ENCODE data around the gene GOT1. TPM values are rescaled to one million over a fixed set of nuclear protein-coding genes. Genes with fewer than 3 reads are reported as not detected.

The GOT1 gene
- total RNA-seq, 1 experiment from 2014 or later: 56.8 TPM

GRCh38 chr10:99457813-99458212, 27.4 kb upstream of the GOT1 start (continued):
- TF ChIP-seq ZBTB43 (CRISPR knock-in tag; IDR thresholded peaks at IDR 0.05) (no peak), ZBTB21 (CRISPR knock-in tag; IDR thresholded peaks at IDR 0.05; ENCODE audit: borderline replicate concordance) (no peak), MXD4 (CRISPR knock-in tag; IDR thresholded peaks at IDR 0.05; ENCODE audit: borderline replicate concordance) (no peak), ATF3 (CRISPR knock-in tag; conservative IDR thresholded peaks at IDR 0.05) (no peak), TP53 (CRISPR knock-in tag; IDR thresholded peaks at IDR 0.05) (no peak)

GRCh38 chr10:99456931-99457288, 26.5 kb upstream of the GOT1 start:
- peaks cover 5% of the 10 kb centered on the region for H3K27me3 Mint-ChIP-seq (ENCODE audit: low read depth)
- CTCF ChIA-PET: no interaction called here
- ATAC-seq (no peak), DNase-seq (ENCODE audit: low spot score) (no peak)
- no peaks in the 10 kb centered on the region; the same call in 1 of the 2 replicates for H3K9me3 Mint-ChIP-seq
- H3K36me3 Mint-ChIP-seq: no peaks in the 10 kb centered on the region
- POLR2A ChIA-PET: no interaction called here
- peaks cover 5% of the 10 kb centered on the region for H3K4me1 Mint-ChIP-seq
- TF ChIP-seq CBFB (CRISPR knock-in tag; IDR thresholded peaks at IDR 0.05; ENCODE audit: low read depth) (no peak), ZMAT4 (CRISPR knock-in tag; IDR thresholded peaks at IDR 0.05) (no peak), NR2C2 (CRISPR knock-in tag; IDR thresholded peaks at IDR 0.05) (no peak), JUN (CRISPR knock-in tag; IDR thresholded peaks at IDR 0.05) (no peak), CTCF (IDR thresholded peaks at IDR 0.05) (no peak), OVOL2 (CRISPR knock-in tag; IDR thresholded peaks at IDR 0.05; ENCODE audit: borderline replicate concordance) (no peak), FOXP1 (CRISPR knock-in tag; IDR thresholded peaks at IDR 0.05; ENCODE audit: borderline replicate concordance) (no peak), ZBTB21 (CRISPR knock-in tag; IDR thresholded peaks at IDR 0.05; ENCODE audit: borderline replicate concordance) (no peak), CREB1 (CRISPR knock-in tag; IDR thresholded peaks at IDR 0.05) (no peak)
- TF ChIP-seq, protein P1, sequence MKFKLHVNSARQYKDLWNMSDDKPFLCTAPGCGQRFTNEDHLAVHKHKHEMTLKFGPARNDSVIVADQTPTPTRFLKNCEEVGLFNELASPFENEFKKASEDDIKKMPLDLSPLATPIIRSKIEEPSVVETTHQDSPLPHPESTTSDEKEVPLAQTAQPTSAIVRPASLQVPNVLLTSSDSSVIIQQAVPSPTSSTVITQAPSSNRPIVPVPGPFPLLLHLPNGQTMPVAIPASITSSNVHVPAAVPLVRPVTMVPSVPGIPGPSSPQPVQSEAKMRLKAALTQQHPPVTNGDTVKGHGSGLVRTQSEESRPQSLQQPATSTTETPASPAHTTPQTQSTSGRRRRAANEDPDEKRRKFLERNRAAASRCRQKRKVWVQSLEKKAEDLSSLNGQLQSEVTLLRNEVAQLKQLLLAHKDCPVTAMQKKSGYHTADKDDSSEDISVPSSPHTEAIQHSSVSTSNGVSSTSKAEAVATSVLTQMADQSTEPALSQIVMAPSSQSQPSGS (CRISPR knock-in tag; IDR thresholded peaks at IDR 0.05; ENCODE audit: borderline replicate concordance, low read depth): no peak
- H3K27ac Mint-ChIP-seq: no peak overlapping the region
- no peak overlapping the region for H3K4me3 Mint-ChIP-seq

DNA sequence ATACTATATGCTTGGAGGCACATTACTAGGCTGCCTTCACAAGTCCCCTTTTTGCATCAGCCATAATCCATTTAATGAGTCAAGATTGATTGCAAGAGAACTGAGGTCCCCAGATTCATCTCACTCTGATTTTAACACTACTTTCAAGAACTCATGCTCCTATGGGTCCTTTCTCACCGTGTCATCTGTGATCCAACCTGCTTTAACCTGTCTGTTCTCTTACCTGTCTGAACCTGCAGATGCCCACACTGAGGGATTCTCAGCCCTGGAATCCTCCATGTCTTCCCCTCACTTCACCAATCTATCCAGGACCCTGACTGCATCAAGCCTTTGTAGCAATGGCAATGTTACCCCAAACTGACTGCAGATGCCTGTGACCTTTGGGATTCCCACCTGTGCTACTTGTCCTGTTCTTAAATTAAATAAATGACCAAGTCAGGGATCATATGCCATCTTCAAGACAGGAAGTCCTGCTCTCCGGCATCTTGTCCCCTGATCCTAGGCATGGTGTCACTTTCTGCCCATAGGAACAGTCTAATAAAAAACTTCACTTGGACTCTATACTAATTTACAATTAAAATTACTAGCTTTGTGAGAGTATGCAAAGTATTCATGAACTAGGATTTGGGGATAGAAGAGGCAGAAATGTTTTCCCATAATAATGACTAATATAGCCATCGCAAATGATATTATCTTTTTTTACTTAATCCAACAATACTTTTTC, 25.9 kb upstream of the GOT1 start:
- Mint-ChIP-seq H3K27ac (no peak overlapping the region), H3K36me3 (no peaks in the 10 kb centered on the region)
- TF ChIP-seq RORB (CRISPR knock-in tag; IDR thresholded peaks at IDR 0.05): no peak
- TF ChIP-seq ZNF396 (CRISPR knock-in tag; IDR thresholded peaks at IDR 0.05; ENCODE audit: borderline replicate concordance): no peak
- no peak for TF ChIP-seq FOXP1 (CRISPR knock-in tag; IDR thresholded peaks at IDR 0.05; ENCODE audit: borderline replicate concordance)
- no peak for TF ChIP-seq ZBTB43 (CRISPR knock-in tag; IDR thresholded peaks at IDR 0.05)
- TF ChIP-seq ZNF219 (CRISPR knock-in tag; IDR thresholded peaks at IDR 0.05; ENCODE audit: borderline replicate concordance): no peak
- no peak for TF ChIP-seq IRF2 (CRISPR knock-in tag; IDR thresholded peaks at IDR 0.05; ENCODE audit: borderline replicate concordance, low read depth)
- no peak for TF ChIP-seq SP1 (CRISPR knock-in tag; conservative IDR thresholded peaks at IDR 0.05)
- TF ChIP-seq GTF2I (CRISPR knock-in tag; conservative IDR thresholded peaks at IDR 0.05): no peak
- TF ChIP-seq, protein P2, sequence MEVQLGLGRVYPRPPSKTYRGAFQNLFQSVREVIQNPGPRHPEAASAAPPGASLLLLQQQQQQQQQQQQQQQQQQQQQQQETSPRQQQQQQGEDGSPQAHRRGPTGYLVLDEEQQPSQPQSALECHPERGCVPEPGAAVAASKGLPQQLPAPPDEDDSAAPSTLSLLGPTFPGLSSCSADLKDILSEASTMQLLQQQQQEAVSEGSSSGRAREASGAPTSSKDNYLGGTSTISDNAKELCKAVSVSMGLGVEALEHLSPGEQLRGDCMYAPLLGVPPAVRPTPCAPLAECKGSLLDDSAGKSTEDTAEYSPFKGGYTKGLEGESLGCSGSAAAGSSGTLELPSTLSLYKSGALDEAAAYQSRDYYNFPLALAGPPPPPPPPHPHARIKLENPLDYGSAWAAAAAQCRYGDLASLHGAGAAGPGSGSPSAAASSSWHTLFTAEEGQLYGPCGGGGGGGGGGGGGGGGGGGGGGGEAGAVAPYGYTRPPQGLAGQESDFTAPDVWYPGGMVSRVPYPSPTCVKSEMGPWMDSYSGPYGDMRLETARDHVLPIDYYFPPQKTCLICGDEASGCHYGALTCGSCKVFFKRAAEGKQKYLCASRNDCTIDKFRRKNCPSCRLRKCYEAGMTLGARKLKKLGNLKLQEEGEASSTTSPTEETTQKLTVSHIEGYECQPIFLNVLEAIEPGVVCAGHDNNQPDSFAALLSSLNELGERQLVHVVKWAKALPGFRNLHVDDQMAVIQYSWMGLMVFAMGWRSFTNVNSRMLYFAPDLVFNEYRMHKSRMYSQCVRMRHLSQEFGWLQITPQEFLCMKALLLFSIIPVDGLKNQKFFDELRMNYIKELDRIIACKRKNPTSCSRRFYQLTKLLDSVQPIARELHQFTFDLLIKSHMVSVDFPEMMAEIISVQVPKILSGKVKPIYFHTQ (CRISPR knock-in tag; IDR thresholded peaks at IDR 0.05): no peak
- TF ChIP-seq SMAD3 (CRISPR knock-in tag; IDR thresholded peaks at IDR 0.05; ENCODE audit: borderline replicate concordance): no peak
- no peak for TF ChIP-seq USF1 (CRISPR knock-in tag; IDR thresholded peaks at IDR 0.05)
- no peak for TF ChIP-seq GABPB1 (CRISPR knock-in tag; IDR thresholded peaks at IDR 0.05)

More for the DNA sequence above, 25.9 kb upstream of the GOT1 start:
- Mint-ChIP-seq H3K4me1 (peaks cover 10% of the 10 kb centered on the region), H3K4me3 (no peak overlapping the region), H3K27me3 (ENCODE audit: low read depth) (peaks cover 4% of the 10 kb centered on the region), H3K9me3 (no peaks in the 10 kb centered on the region; the same call in 1 of the 2 replicates)
- CTCF ChIA-PET: no interaction called here
- DNase-seq (ENCODE audit: low spot score) (no peak), ATAC-seq (no peak)
- POLR2A ChIA-PET: no interaction called here
